Activated T-helper 17 cell treated with anti-CD3 and anti-CD28 coated beads, Interleukin-2, amount 50 U/mL, for 72 hours (primary cell): ENCODE results near the gene TNFRSF1B. TPM values are rescaled to one million over a fixed set of nuclear protein-coding genes. Genes with fewer than 3 reads are reported as not detected.

Experiments used
- ATAC-seq: fragments of 150-1000 bp; cut with Tn5 transposase; replicated peaks from 2 replicates; pipeline ENCODE4 v1.10.0; 2021; ENCODE audit warnings: mild to moderate bottlenecking, moderate library complexity
- H3K27ac Mint-ChIP-seq: one replicate; pipeline ENCODE4 v1.8.0; 2022; ENCODE audit warnings: mixed read lengths
- H3K27me3 Mint-ChIP-seq: one replicate; pipeline ENCODE4 v1.8.0; 2022; ENCODE audit warnings: mixed read lengths
- H3K36me3 Mint-ChIP-seq: one replicate; pipeline ENCODE4 v1.8.0; 2022; ENCODE audit warnings: low read depth, mild to moderate bottlenecking, mixed read lengths
- H3K4me1 Mint-ChIP-seq: one replicate; pipeline ENCODE4 v1.8.0; 2022; ENCODE audit warnings: mixed read lengths
- H3K4me3 Mint-ChIP-seq: one replicate; pipeline ENCODE4 v1.8.0; 2022; ENCODE audit warnings: mild to moderate bottlenecking, mixed read lengths
- H3K9me3 Mint-ChIP-seq: one replicate; pipeline ENCODE4 v1.8.0; 2022; ENCODE audit warnings: mixed read lengths
- total RNA-seq, 2 donors: library from RNA; stranded (reverse); gene quantifications; one replicate each; pipeline ENCODE4 v1.2.3, GENCODE V29; 2022

TNFRSF1B gene
- total RNA-seq, 2 donors from 2014 or later: 291 to 379 TPM

- Mint-ChIP-seq H3K27ac (peak overlapping the region; percentile 87), H3K36me3 (peaks cover 100% of the 10 kb centered on the region), H3K27me3 (no peaks in the 10 kb centered on the region), H3K4me3 (peak overlapping the region; percentile 95), H3K4me1 (peaks cover 55% of the 10 kb centered on the region), H3K9me3 (no peaks in the 10 kb centered on the region)
- no peak for ATAC-seq
These were observed 16.5 kb downstream of the TNFRSF1B start for GRCh38 chr1:12183095-12183794.

GRCh38 chr1:12184008-12184681 lies 17.4 kb downstream of the TNFRSF1B start:
- H3K27me3 Mint-ChIP-seq: no peaks in the 10 kb centered on the region
- H3K4me3 Mint-ChIP-seq: peak overlapping the region; percentile 22
- peaks cover 47% of the 10 kb centered on the region for H3K4me1 Mint-ChIP-seq
- no peaks in the 10 kb centered on the region for H3K9me3 Mint-ChIP-seq
- ATAC-seq: no peak
- H3K27ac Mint-ChIP-seq: peak overlapping the region; percentile 87
- peaks cover 100% of the 10 kb centered on the region for H3K36me3 Mint-ChIP-seq

GRCh38 chr1:12185036-12185917 lies 18.5 kb downstream of the TNFRSF1B start:
- Mint-ChIP-seq H3K4me3 (no peak overlapping the region), H3K27ac (peak overlapping the region; percentile 87), H3K36me3 (peaks cover 100% of the 10 kb centered on the region), H3K9me3 (no peaks in the 10 kb centered on the region), H3K4me1 (peaks cover 53% of the 10 kb centered on the region), H3K27me3 (no peaks in the 10 kb centered on the region)
- ATAC-seq: no peak

- no peak for ATAC-seq
- Mint-ChIP-seq H3K9me3 (no peaks in the 10 kb centered on the region), H3K36me3 (peaks cover 100% of the 10 kb centered on the region), H3K4me3 (no peak overlapping the region), H3K4me1 (peaks cover 58% of the 10 kb centered on the region), H3K27me3 (no peaks in the 10 kb centered on the region), H3K27ac (peak overlapping the region; percentile 87)
These were observed 19.3 kb downstream of the TNFRSF1B start for GRCh38 chr1:12185918-12186678.

GRCh38 chr1:12186679-12186985 lies 19.8 kb downstream of the TNFRSF1B start:
- H3K4me3 Mint-ChIP-seq: no peak overlapping the region
- peaks cover 57% of the 10 kb centered on the region for H3K4me1 Mint-ChIP-seq
- H3K9me3 Mint-ChIP-seq: no peaks in the 10 kb centered on the region
- H3K27me3 Mint-ChIP-seq: no peaks in the 10 kb centered on the region
- no peak for ATAC-seq
- no peak overlapping the region for H3K27ac Mint-ChIP-seq
- peaks cover 100% of the 10 kb centered on the region for H3K36me3 Mint-ChIP-seq

- peaks cover 51% of the 10 kb centered on the region for H3K4me1 Mint-ChIP-seq
These were observed 21.3 kb downstream of the TNFRSF1B start for GRCh38 chr1:12188115-12188514.

GRCh38 chr1:12188657-12189327 lies 22.0 kb downstream of the TNFRSF1B start:
- Mint-ChIP-seq H3K4me1 (peaks cover 47% of the 10 kb centered on the region), H3K27ac (peak overlapping the region; percentile 82)
- no peak for ATAC-seq

More at GRCh38 chr1:12188115-12188514, 21.3 kb downstream of the TNFRSF1B start:
- peak overlapping the region; percentile 78 for H3K27ac Mint-ChIP-seq
- no peaks in the 10 kb centered on the region for H3K27me3 Mint-ChIP-seq
- peaks cover 100% of the 10 kb centered on the region for H3K36me3 Mint-ChIP-seq
- H3K9me3 Mint-ChIP-seq: no peaks in the 10 kb centered on the region
- ATAC-seq: no peak
- no peak overlapping the region for H3K4me3 Mint-ChIP-seq

GRCh38 chr1:12189328-12189682 lies 22.5 kb downstream of the TNFRSF1B start:
- Mint-ChIP-seq H3K36me3 (peaks cover 100% of the 10 kb centered on the region), H3K4me1 (peaks cover 50% of the 10 kb centered on the region), H3K9me3 (no peaks in the 10 kb centered on the region), H3K4me3 (no peak overlapping the region), H3K27ac (peak overlapping the region; percentile 82), H3K27me3 (no peaks in the 10 kb centered on the region)
- no peak for ATAC-seq

More at GRCh38 chr1:12188657-12189327, 22.0 kb downstream of the TNFRSF1B start:
- H3K27me3 Mint-ChIP-seq: no peaks in the 10 kb centered on the region
- no peaks in the 10 kb centered on the region for H3K9me3 Mint-ChIP-seq
- H3K36me3 Mint-ChIP-seq: peaks cover 100% of the 10 kb centered on the region
- no peak overlapping the region for H3K4me3 Mint-ChIP-seq

GRCh38 chr1:12191242-12192032 lies 24.6 kb downstream of the TNFRSF1B start:
- Mint-ChIP-seq H3K9me3 (no peaks in the 10 kb centered on the region), H3K4me3 (no peak overlapping the region), H3K36me3 (peaks cover 100% of the 10 kb centered on the region), H3K27me3 (no peaks in the 10 kb centered on the region), H3K4me1 (peaks cover 43% of the 10 kb centered on the region), H3K27ac (no peak overlapping the region)
- ATAC-seq: no peak

- no peak overlapping the region for H3K4me3 Mint-ChIP-seq
- no peaks in the 10 kb centered on the region for H3K9me3 Mint-ChIP-seq
- peak overlapping the region; percentile 36 for H3K27ac Mint-ChIP-seq
- peaks cover 100% of the 10 kb centered on the region for H3K36me3 Mint-ChIP-seq
- H3K27me3 Mint-ChIP-seq: no peaks in the 10 kb centered on the region
- H3K4me1 Mint-ChIP-seq: peaks cover 25% of the 10 kb centered on the region
- no peak for ATAC-seq
These were observed 27.9 kb downstream of the TNFRSF1B start for GRCh38 chr1:12194666-12195216.

GRCh38 chr1:12195416-12195815 lies 28.6 kb downstream of the TNFRSF1B start:
- H3K27me3 Mint-ChIP-seq: no peaks in the 10 kb centered on the region
- H3K36me3 Mint-ChIP-seq: peaks cover 100% of the 10 kb centered on the region
- peak overlapping the region; percentile 36 for H3K27ac Mint-ChIP-seq
- H3K4me1 Mint-ChIP-seq: peaks cover 23% of the 10 kb centered on the region
- no peak for ATAC-seq
- H3K9me3 Mint-ChIP-seq: no peaks in the 10 kb centered on the region
- no peak overlapping the region for H3K4me3 Mint-ChIP-seq

GRCh38 chr1:12196641-12197482 lies 30.1 kb downstream of the TNFRSF1B start:
- H3K27me3 Mint-ChIP-seq: no peaks in the 10 kb centered on the region
- peaks cover 100% of the 10 kb centered on the region for H3K36me3 Mint-ChIP-seq
- no peak overlapping the region for H3K27ac Mint-ChIP-seq
- H3K4me3 Mint-ChIP-seq: no peak overlapping the region
- H3K9me3 Mint-ChIP-seq: no peaks in the 10 kb centered on the region
- peak; percentile 50 for ATAC-seq
- H3K4me1 Mint-ChIP-seq: peaks cover 23% of the 10 kb centered on the region
